ENCODE measurements around the gene NOTCH2NLA.
"Not testable (repeated sequence)": the region's sequence is repeated elsewhere in the genome, so short reads cannot be mapped to it uniquely, and the experiment has no call there.

Gene NOTCH2NLA

GRCh38 chr1:146254569-146255197, 25.9 kb upstream of the NOTCH2NLA start:
- H3K4me3 ChIP-seq (ENCODE audit: low read depth, low read length); POLR2A ChIA-PET; H3K9me3 ChIP-seq (ENCODE audit: control insufficient read depth, insufficient read depth, low read depth, low read length); CTCF ChIA-PET; H3K4me1 ChIP-seq (ENCODE audit: control insufficient read depth, insufficient read depth, low read length); H3K27ac ChIP-seq (ENCODE audit: extremely low read depth, low read depth, low read length); H3K36me3 ChIP-seq (ENCODE audit: control insufficient read depth in 2 of 2, insufficient read depth in 1 of 2, low read length in 2 of 2): not testable (repeated sequence)

- H3K36me3 ChIP-seq (ENCODE audit: control insufficient read depth in 2 of 2, insufficient read depth in 1 of 2, low read length in 2 of 2); H3K4me3 ChIP-seq (ENCODE audit: low read depth, low read length); H3K4me1 ChIP-seq (ENCODE audit: control insufficient read depth, insufficient read depth, low read length); H3K27ac ChIP-seq (ENCODE audit: extremely low read depth, low read depth, low read length); H3K9me3 ChIP-seq (ENCODE audit: control insufficient read depth, insufficient read depth, low read depth, low read length); POLR2A ChIA-PET; CTCF ChIA-PET: not testable (repeated sequence)
Measured at GRCh38 chr1:146253249-146253855, 24.5 kb upstream of the NOTCH2NLA start.

- H3K4me3 ChIP-seq (ENCODE audit: low read depth, low read length); H3K36me3 ChIP-seq (ENCODE audit: control insufficient read depth in 2 of 2, insufficient read depth in 1 of 2, low read length in 2 of 2); POLR2A ChIA-PET; H3K27ac ChIP-seq (ENCODE audit: extremely low read depth, low read depth, low read length); CTCF ChIA-PET; H3K9me3 ChIP-seq (ENCODE audit: control insufficient read depth, insufficient read depth, low read depth, low read length); H3K4me1 ChIP-seq (ENCODE audit: control insufficient read depth, insufficient read depth, low read length): not testable (repeated sequence)
Measured at GRCh38 chr1:146251523-146251922, 22.7 kb upstream of the NOTCH2NLA start.

GRCh38 chr1:146248643-146249042, 19.8 kb upstream of the NOTCH2NLA start:
- H3K27ac ChIP-seq (ENCODE audit: extremely low read depth, low read depth, low read length); H3K9me3 ChIP-seq (ENCODE audit: control insufficient read depth, insufficient read depth, low read depth, low read length); H3K4me3 ChIP-seq (ENCODE audit: low read depth, low read length); POLR2A ChIA-PET; CTCF ChIA-PET; H3K4me1 ChIP-seq (ENCODE audit: control insufficient read depth, insufficient read depth, low read length); H3K36me3 ChIP-seq (ENCODE audit: control insufficient read depth in 2 of 2, insufficient read depth in 1 of 2, low read length in 2 of 2): not testable (repeated sequence)

GRCh38 chr1:146236626-146237025, 7.8 kb upstream of the NOTCH2NLA start:
- H3K9me3 ChIP-seq (ENCODE audit: control insufficient read depth, insufficient read depth, low read depth, low read length); H3K36me3 ChIP-seq (ENCODE audit: control insufficient read depth in 2 of 2, insufficient read depth in 1 of 2, low read length in 2 of 2); CTCF ChIA-PET; H3K27ac ChIP-seq (ENCODE audit: extremely low read depth, low read depth, low read length); H3K4me1 ChIP-seq (ENCODE audit: control insufficient read depth, insufficient read depth, low read length); POLR2A ChIA-PET; H3K4me3 ChIP-seq (ENCODE audit: low read depth, low read length): not testable (repeated sequence)

- H3K27ac ChIP-seq (ENCODE audit: extremely low read depth, low read depth, low read length); H3K4me3 ChIP-seq (ENCODE audit: low read depth, low read length); H3K9me3 ChIP-seq (ENCODE audit: control insufficient read depth, insufficient read depth, low read depth, low read length); H3K4me1 ChIP-seq (ENCODE audit: control insufficient read depth, insufficient read depth, low read length); H3K36me3 ChIP-seq (ENCODE audit: control insufficient read depth in 2 of 2, insufficient read depth in 1 of 2, low read length in 2 of 2); CTCF ChIA-PET; POLR2A ChIA-PET: not testable (repeated sequence)
Measured at GRCh38 chr1:146236026-146236601, 7.3 kb upstream of the NOTCH2NLA start.

- POLR2A ChIA-PET, result not testable (repeated sequence)
- H3K27ac ChIP-seq (ENCODE audit: extremely low read depth, low read depth, low read length), result peak overlapping the region; percentile 43; the same call in 1 of the 2 replicates
- H3K4me3 ChIP-seq (ENCODE audit: low read depth, low read length), result peak overlapping the region; percentile 52
Measured at GRCh38 chr1:146228144-146228682, 608 bp downstream of the NOTCH2NLA start.

GRCh38 chr1:146174531-146174930, 54.3 kb downstream of the NOTCH2NLA start:
- CTCF ChIA-PET; H3K9me3 ChIP-seq (ENCODE audit: control insufficient read depth, insufficient read depth, low read depth, low read length); POLR2A ChIA-PET; H3K27ac ChIP-seq (ENCODE audit: extremely low read depth, low read depth, low read length); H3K4me3 ChIP-seq (ENCODE audit: low read depth, low read length); H3K4me1 ChIP-seq (ENCODE audit: control insufficient read depth, insufficient read depth, low read length); H3K36me3 ChIP-seq (ENCODE audit: control insufficient read depth in 2 of 2, insufficient read depth in 1 of 2, low read length in 2 of 2): not testable (repeated sequence)

More at GRCh38 chr1:146228144-146228682, 608 bp downstream of the NOTCH2NLA start:
- H3K4me1 ChIP-seq (ENCODE audit: control insufficient read depth, insufficient read depth, low read length); H3K9me3 ChIP-seq (ENCODE audit: control insufficient read depth, insufficient read depth, low read depth, low read length); CTCF ChIA-PET; H3K36me3 ChIP-seq (ENCODE audit: control insufficient read depth in 2 of 2, insufficient read depth in 1 of 2, low read length in 2 of 2): not testable (repeated sequence)
- TF ChIP-seq ZNF335 (tag by site-specific recombination; conservative IDR thresholded peaks at IDR 0.05), result 0 out of 2 replicates have a peak, but pooled peaks have one; percentile 27
- peak; percentile 66 for TF ChIP-seq ZBTB20 (tag by site-specific recombination; IDR thresholded peaks at IDR 0.05)
- 0 out of 2 replicates have a peak, but pooled peaks have one; percentile 8 for TF ChIP-seq SP2 (tag by site-specific recombination; IDR thresholded peaks at IDR 0.05)

GRCh38 chr1:146167740-146168139, 61.1 kb downstream of the NOTCH2NLA start:
- H3K9me3 ChIP-seq (ENCODE audit: control insufficient read depth, insufficient read depth, low read depth, low read length); CTCF ChIA-PET; H3K4me1 ChIP-seq (ENCODE audit: control insufficient read depth, insufficient read depth, low read length); H3K36me3 ChIP-seq (ENCODE audit: control insufficient read depth in 2 of 2, insufficient read depth in 1 of 2, low read length in 2 of 2); H3K27ac ChIP-seq (ENCODE audit: extremely low read depth, low read depth, low read length); POLR2A ChIA-PET; H3K4me3 ChIP-seq (ENCODE audit: low read depth, low read length): not testable (repeated sequence)

- H3K9me3 ChIP-seq (ENCODE audit: control insufficient read depth, insufficient read depth, low read depth, low read length); H3K36me3 ChIP-seq (ENCODE audit: control insufficient read depth in 2 of 2, insufficient read depth in 1 of 2, low read length in 2 of 2); H3K4me3 ChIP-seq (ENCODE audit: low read depth, low read length); H3K27ac ChIP-seq (ENCODE audit: extremely low read depth, low read depth, low read length); POLR2A ChIA-PET; CTCF ChIA-PET; H3K4me1 ChIP-seq (ENCODE audit: control insufficient read depth, insufficient read depth, low read length): not testable (repeated sequence)
Measured at GRCh38 chr1:146167273-146167672, 61.5 kb downstream of the NOTCH2NLA start.

Data from HEK293 (cell line).